Measurements from ENCODE around the gene TMEM8B. TPM values are rescaled to one million over a fixed set of nuclear protein-coding genes. Genes with fewer than 3 reads are reported as not detected.

Gene TMEM8B
- total and polyA plus RNA-seq, 10 of the 15 experiments (the other 5 are each of a cell fraction or from before 2014, with no cell fraction given): 0.19 to 7.6 (median 2.5) TPM

GRCh38 chr9:35812025-35812602 lies 16.9 kb upstream of the TMEM8B start, which contains the start of gene SPAG8:
SPAG8 (minus strand) TSS chr9:35812262; CDS start chr9:35812147, 115 bp downstream.
- 1% methylated on average over 28 of the region's 28 CpGs for WGBS (ENCODE audit: insufficient coverage, insufficient replicate concordance, low lambda C conversion rate, missing lambda C conversion rate)
- TF ChIP-seq GABPA (IDR thresholded peaks at IDR 0.05; ENCODE audit: low read depth): peak; percentile 100
- no peak for TF ChIP-seq CHD1 (IDR thresholded peaks at IDR 0.05; ENCODE audit: low read depth, low read length)
- TF ChIP-seq BCLAF1 (IDR thresholded peaks at IDR 0.05): no peak
- TF ChIP-seq EED (IDR thresholded peaks at IDR 0.05; ENCODE audit: low read depth): no peak
- no peak for TF ChIP-seq RCOR1 (conservative IDR thresholded peaks at IDR 0.05; ENCODE audit: low read depth, low read length)
- TF ChIP-seq EGR1 (IDR thresholded peaks at IDR 0.05; ENCODE audit: borderline replicate concordance in 1 of 2, low read depth in 2 of 2, low read length in 2 of 2): no peak
- peak; percentile 83 for TF ChIP-seq CBFB (IDR thresholded peaks at IDR 0.05; ENCODE audit: low read depth)
- no peak for TF ChIP-seq TBL1XR1 (IDR thresholded peaks at IDR 0.05; ENCODE audit: low read depth, low read length)
- peak; percentile 62; the same call in 1 of the 2 replicates for TF ChIP-seq CHD2 (IDR thresholded peaks at IDR 0.05; ENCODE audit: borderline replicate concordance, low read depth, low read length)
- 0 out of 2 replicates have a peak, but pooled peaks have one; percentile 13 for TF ChIP-seq JUNB (IDR thresholded peaks at IDR 0.05)
- TF ChIP-seq JUND (IDR thresholded peaks at IDR 0.05; ENCODE audit: low read depth, low read length): no peak
- TF ChIP-seq SIX5 (IDR thresholded peaks at IDR 0.05; ENCODE audit: low read depth, low read length, severe bottlenecking): peak; percentile 90
- no peak; the same call in 1 of the 2 replicates for TF ChIP-seq PAX5 (IDR thresholded peaks at IDR 0.05; ENCODE audit: borderline replicate concordance, low read depth, low read length)
- TF ChIP-seq E2F8 (IDR thresholded peaks at IDR 0.05; ENCODE audit: low read depth, partially characterized antibody): peak; percentile 94
- TF ChIP-seq POLR2AphosphoS5 (IDR thresholded peaks at IDR 0.05; ENCODE audit: low read length): 0 out of 2 replicates have a peak, but pooled peaks have one; percentile 38

More at GRCh38 chr9:35812025-35812602, 16.9 kb upstream of the TMEM8B start, which contains the start of gene SPAG8:
- no peaks in the 10 kb centered on the region; a peak in 1 of 4 replicates for H3K27me3 ChIP-seq (replicated peaks in 1 of 2; ENCODE audit: control insufficient read depth in 2 of 2, insufficient read depth in 2 of 2, low read length in 1 of 2)
- DNase-seq (ENCODE audit: low read depth, low spot score) (peak; percentile 90), ATAC-seq (peak; percentile 78), FAIRE-seq (peak; percentile 83)
- in situ Hi-C loops (cut with MboI) (loop anchor here (10.0 kb wide), 1 partner anchor 707 kb away; the partner anchor contains the start of gene STOML2), intact Hi-C loops (cut with micrococcal nuclease; ENCODE audit: unreplicated experiment) (loop anchor here (10.0 kb wide), 2 partner anchors 207 to 697 kb away; partner anchors contain the start of genes ATOSB and TESK1)
- no peaks in the 10 kb centered on the region for H4K20me1 ChIP-seq (ENCODE audit: control insufficient read depth, insufficient read depth)
- H2AFZ ChIP-seq (ENCODE audit: control insufficient read depth, low read depth, low read length): peak within 1 kb of the TSS; percentile 99
- H3K4me2 ChIP-seq (ENCODE audit: control insufficient read depth, insufficient read depth): peak within 1 kb of the TSS; percentile 98
- ChIA-PET POLR2A (interaction anchor here (1.1 to 2.5 kb wide), 9 partner anchors 11 to 164 kb away, joined by 3 to 12 read pairs (median 4); partner anchors contain the start of genes CREB3, GBA2, RGP1 and TLN1), SMC1A (ENCODE audit: uncharacterized antibody, unreplicated experiment) (interaction anchor here (0.6 to 3.9 kb wide), 18 partner anchors 15 to 212 kb away, joined by 3 to 26 read pairs (median 4); partner anchors contain the start of genes CREB3, FAM221B, GBA2 and RGP1), RAD21 (ENCODE audit: unreplicated experiment) (interaction anchor here (0.5 to 1.9 kb wide), 17 partner anchors 9 to 345 kb away, joined by 3 to 10 read pairs (median 4); partner anchors contain the start of genes CCDC107, CREB3, FAM221B and RMRP), CTCF (interaction anchor here (0.7 to 4.8 kb wide), 22 partner anchors 11 to 378 kb away, joined by 3 to 51 read pairs (median 4); partner anchors contain the start of genes CLTA, CREB3, FAM221B and TLN1)
- peaks cover 33% of the 10 kb centered on the region for H3K4me1 ChIP-seq (ENCODE audit: control insufficient read depth, insufficient read depth, low read length)
- no TSS peak for BruUV-seq (replicated peaks)
- H3K27ac ChIP-seq (ENCODE audit: control insufficient read depth, insufficient read depth): peak within 1 kb of the TSS; percentile 79
- H3K9me3 ChIP-seq (replicated peaks; ENCODE audit: control insufficient read depth, insufficient read depth, low read length): no peaks in the 10 kb centered on the region
- peaks cover 3% of the 10 kb centered on the region for H3K79me2 ChIP-seq (ENCODE audit: control insufficient read depth, insufficient read depth, low read length)
- peak within 1 kb of the TSS; percentile 49; the same call in 1 of the 2 replicates for H3K4me3 ChIP-seq
- peaks cover 5 to 13% of the 10 kb centered on the region in 2 experiments for H3K36me3 ChIP-seq (ENCODE audit: control insufficient read depth in 2 of 2, insufficient read depth in 2 of 2, low read length in 1 of 2)
- H3K9ac ChIP-seq (ENCODE audit: control insufficient read depth, insufficient read depth, low read length): peak within 1 kb of the TSS; percentile 71

All from GM12878 (cell line).